IPS-18c (cell line): ENCODE results near the gene CST5.
"Not testable (repeated sequence)": the region's sequence is repeated elsewhere in the genome, so short reads cannot be mapped to it uniquely, and the experiment has no call there.

Experiments
- H3K4me3 ChIP-seq: 2 replicates; pipeline ENCODE4 v1.7.0; 2013; ENCODE audit warnings: low read depth, mild to moderate bottlenecking, low read length, moderate library complexity; ENCODE audit not compliant: insufficient read depth
- H3K9me3 ChIP-seq: one replicate; pipeline ENCODE4 v1.6.1; 2013; ENCODE audit warnings: mild to moderate bottlenecking, low read length, moderate library complexity; ENCODE audit not compliant: control insufficient read depth, insufficient read depth

CST5 gene

DNA sequence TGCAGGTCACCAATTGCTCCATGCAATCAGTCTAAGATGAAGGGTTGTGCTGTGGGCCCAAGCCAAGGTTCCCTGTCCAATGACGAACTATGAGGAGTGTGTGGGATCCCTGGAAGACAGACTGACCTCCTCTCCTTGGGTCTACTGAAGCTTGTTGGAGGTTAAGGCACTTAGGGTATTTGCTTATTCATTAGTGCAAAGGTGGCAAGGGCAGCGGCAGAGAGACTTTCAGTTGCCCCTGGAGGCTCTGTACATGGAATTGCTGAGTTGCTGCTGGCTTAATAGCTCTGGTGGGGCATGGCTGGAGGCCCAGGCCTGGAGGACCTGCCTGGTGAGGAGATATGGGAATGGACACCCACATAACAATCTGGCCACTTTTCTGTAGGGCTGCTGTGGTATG lies 29.8 kb upstream of the CST5 start:
- H3K4me3 ChIP-seq, result no peak overlapping the region
- H3K9me3 ChIP-seq, result peaks cover 2% of the 10 kb centered on the region

GRCh38 chr20:23907579-23907978 lies 28.0 kb upstream of the CST5 start:
- Histone ChIP-seq H3K9me3 (peaks cover 2% of the 10 kb centered on the region), H3K4me3 (no peak overlapping the region)

DNA sequence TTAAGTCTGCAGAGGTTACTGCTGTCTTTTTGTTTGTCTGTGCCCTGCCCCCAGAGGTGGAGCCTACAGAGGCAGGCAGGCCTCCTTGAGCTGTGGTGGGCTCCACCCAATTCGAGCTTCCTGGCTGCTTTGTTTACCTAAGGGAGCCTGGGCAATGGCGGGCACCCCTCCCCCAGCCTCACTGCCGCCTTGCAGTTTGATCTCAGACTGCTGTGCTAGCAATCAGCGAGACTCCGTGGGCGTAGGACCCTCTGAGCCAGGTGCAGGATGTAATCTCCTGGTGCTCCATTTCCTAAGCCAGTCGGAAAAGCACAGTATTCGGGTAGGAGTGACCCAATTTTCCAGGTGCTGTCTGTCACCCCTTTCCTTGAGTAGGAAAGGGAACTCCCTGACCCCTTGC lies 22.8 kb upstream of the CST5 start:
- not testable (repeated sequence) for H3K9me3 ChIP-seq, H3K4me3 ChIP-seq

GRCh38 chr20:23890867-23891266 lies 11.3 kb upstream of the CST5 start:
- H3K4me3 ChIP-seq, H3K9me3 ChIP-seq: not testable (repeated sequence)

GRCh38 chr20:23889775-23890187 lies 10.2 kb upstream of the CST5 start:
- Histone ChIP-seq H3K9me3 (no peaks in the 10 kb centered on the region), H3K4me3 (no peak overlapping the region)

DNA sequence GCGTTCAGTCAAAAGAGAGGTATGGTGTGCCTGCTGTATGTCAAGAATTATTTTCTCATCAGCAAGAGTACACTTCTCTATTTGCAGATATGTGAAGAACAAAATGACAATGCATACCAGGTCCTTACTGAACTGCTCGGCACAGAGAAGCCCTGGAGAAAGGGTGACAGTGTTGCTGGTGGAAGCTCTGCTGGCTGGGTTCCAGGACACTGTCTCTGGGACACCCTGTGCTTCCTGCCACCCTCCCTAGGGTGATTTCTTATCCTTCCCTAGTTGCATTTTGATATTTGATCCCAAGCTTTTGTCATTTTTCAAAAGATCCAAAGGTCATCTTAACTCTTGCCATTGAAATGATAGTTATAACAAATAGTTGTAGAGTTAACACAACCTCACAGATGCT lies 8.3 kb upstream of the CST5 start:
- H3K4me3 ChIP-seq, result no peak overlapping the region

GRCh38 chr20:23884771-23885162 lies 5.2 kb upstream of the CST5 start:
- no peaks in the 10 kb centered on the region for H3K9me3 ChIP-seq

More for the DNA sequence above, 8.3 kb upstream of the CST5 start:
- no peaks in the 10 kb centered on the region for H3K9me3 ChIP-seq

DNA sequence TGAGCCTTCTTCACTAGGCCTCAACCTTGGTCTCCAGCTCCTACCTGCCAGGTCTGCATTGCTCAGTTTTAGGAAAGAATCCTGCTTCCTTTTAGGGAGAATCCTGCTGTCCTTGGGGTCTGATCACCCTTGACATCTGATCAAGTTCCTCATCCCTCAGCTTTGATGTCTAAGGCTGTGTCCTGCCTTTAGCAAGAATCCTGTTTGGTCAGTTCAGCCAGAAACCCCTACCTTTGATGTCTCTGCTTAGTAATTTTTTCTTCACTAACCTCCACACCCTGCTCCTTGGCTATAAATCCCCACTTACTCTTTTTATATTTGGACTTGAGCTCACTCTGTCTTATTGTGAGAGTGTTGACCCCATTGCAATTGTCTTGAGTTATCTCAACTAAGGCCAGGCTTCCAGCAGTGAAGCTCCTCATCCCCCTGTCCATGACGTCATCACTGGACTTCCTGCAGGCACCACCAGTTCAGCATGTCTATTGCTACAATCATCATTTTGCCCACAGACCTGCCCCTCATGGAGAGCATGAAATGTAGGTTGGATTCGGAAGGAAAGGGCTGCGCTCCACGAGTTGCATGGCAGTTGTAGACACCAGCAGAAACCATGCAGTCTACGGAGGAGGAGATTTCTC lies 4.7 kb upstream of the CST5 start:
- H3K4me3 ChIP-seq, result no peak overlapping the region
- no peaks in the 10 kb centered on the region for H3K9me3 ChIP-seq

More at GRCh38 chr20:23884771-23885162, 5.2 kb upstream of the CST5 start:
- H3K4me3 ChIP-seq, result no peak overlapping the region

DNA sequence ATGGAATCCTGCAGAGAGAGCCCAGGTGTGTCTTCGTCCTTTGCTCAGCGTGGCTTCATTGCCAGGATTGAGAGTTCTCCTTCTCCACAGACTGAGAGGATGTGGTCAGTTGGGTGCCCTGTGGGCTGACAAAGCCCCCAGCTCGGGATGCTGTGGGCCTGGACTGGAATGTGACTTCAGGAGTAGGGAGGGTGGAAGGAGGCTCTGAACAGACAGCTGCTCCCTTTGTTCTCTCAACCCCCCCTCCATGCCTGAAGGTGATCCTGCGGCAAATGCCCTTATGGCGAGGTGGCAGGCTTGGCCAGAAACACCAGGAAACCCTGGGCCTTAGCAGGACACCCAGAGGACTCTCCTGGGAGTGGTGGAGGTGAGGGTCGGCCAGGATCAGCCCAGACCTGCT lies 1.8 kb upstream of the CST5 start:
- Histone ChIP-seq H3K9me3 (no peaks in the 10 kb centered on the region), H3K4me3 (no peak overlapping the region)

GRCh38 chr20:23880417-23880816 lies 869 bp upstream of the CST5 start:
- Histone ChIP-seq H3K9me3 (no peaks in the 10 kb centered on the region), H3K4me3 (no peak overlapping the region)

DNA sequence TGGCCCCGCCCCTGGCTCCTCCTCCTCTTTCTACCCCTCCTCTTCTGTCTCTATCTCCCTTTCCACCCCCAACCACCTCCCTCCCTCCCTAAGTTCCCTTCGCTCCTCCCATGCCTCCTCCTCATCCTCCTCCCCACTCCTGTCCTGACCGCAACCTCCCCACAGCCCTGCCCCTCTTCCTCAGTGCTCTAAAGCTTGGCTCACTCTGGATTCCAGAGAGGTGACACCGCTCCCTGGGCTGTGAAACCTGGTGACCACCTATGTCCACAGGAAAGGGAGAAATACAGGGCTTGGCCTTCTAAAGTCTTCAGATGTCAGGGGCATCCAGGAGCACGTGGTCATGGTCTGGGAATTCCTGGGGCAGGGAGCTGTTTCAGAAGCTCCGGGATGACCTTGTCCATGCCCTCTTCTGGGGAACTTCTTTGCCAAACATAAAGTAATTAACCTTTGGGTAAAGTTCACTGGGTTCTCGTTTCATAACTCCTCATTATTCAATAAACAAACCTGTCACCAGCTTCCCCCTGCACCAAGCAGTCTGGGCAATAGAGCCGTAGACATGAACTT lies 345 bp upstream of the CST5 start:
- no peaks in the 10 kb centered on the region for H3K9me3 ChIP-seq
- no peak overlapping the region for H3K4me3 ChIP-seq

GRCh38 chr20:23878787-23879186 lies 761 bp downstream of the CST5 start:
- H3K9me3 ChIP-seq, result no peaks in the 10 kb centered on the region
- no peak overlapping the region for H3K4me3 ChIP-seq

DNA sequence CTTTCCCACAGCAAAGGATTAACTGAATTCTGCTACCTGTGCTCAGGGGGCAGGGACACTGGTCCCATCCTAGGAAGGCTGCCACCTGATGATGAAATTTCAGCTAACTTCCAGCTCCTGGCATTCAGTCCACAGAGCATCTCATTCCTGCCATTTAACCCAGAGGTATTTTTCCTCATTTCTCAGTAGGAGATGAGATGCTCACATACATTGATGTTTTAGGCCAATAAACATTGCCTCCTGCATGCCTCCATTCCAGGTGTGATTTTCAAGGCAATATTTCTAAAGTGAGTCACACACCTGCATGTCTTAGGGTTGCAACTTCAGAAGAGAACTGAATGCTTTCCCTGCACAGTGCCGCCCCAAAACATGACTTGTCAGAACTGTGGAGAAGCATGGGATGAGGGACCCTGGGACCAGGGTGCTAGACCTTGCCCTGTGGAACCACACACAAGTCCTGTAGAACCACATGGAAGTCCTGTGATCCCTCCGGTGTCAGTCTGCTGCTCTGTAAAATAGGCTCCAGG lies 1.5 kb downstream of the CST5 start:
- H3K9me3 ChIP-seq, H3K4me3 ChIP-seq: not testable (repeated sequence)

DNA sequence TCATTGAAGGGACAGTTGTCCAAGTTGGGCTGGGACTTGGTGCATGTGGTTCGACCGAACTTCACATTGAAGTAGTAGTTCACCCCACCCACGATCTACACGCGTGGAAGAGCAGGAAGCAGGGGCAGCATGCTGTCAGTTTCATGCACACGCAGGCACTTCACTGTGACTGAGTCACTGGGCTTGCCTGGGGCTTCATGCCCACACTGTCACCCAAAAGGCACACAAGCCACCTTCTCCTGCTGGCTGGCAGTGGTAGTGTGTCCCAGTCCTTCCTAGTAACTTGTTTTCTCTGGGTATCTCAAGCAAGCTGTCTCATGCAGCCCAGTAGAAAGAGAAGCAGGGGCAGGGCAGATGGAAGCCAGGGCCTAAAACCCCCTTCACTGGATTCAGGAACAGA lies 2.0 kb downstream of the CST5 start:
- no peak overlapping the region for H3K4me3 ChIP-seq
- H3K9me3 ChIP-seq, result no peaks in the 10 kb centered on the region

- H3K9me3 ChIP-seq, result no peaks in the 10 kb centered on the region
- H3K4me3 ChIP-seq, result no peak overlapping the region
Measured at GRCh38 chr20:23875606-23876237, 3.8 kb downstream of the CST5 start.

- Histone ChIP-seq H3K4me3 (no peak overlapping the region), H3K9me3 (no peaks in the 10 kb centered on the region)
Measured at GRCh38 chr20:23874747-23875146, 4.8 kb downstream of the CST5 start.

DNA sequence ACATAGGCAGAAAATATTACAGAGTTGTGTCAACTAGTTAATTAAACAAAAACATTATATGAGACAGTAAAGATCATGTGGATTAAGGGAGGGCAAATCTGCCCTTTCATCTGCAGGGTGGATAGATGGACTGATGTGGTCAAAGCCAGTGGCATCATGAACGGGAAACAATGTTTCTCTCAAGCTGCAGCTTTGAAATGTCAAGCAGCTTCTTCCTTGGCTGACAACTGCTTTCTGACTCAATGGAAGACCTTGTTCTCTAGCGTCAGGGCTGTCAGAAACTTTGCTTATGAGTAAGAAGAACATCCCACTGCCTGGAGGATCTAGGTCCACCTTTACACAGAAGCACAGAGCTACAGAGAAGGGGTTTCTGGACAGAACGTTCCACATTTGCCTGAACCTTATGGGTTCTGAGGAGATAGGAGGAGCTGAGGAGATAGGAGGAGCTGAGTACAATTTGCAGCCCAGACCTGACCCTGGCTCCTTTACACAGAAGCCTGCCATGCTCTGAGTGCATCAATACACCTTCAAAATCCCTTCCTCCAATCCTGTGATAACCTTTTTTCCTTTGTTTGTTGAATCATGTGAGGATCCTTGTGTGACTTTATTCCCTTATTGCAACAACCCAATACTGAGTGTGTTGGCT lies 6.1 kb downstream of the CST5 start:
- H3K9me3 ChIP-seq, result no peaks in the 10 kb centered on the region
- H3K4me3 ChIP-seq, result no peak overlapping the region

GRCh38 chr20:23872065-23872464 lies 7.5 kb downstream of the CST5 start:
- H3K4me3 ChIP-seq, result no peak overlapping the region
- no peaks in the 10 kb centered on the region for H3K9me3 ChIP-seq
